MM.1S (cell line): ENCODE results near the gene TBC1D5.

Experiments
- DNase-seq: peaks from one replicate; pipeline ENCODE4 v3.0.0-alpha.2; 2015
- H2AFZ ChIP-seq: fragments of 300-600 bp; sonication (generic); 2 replicates; pipeline ENCODE4 v1.6.0; 2016; ENCODE audit warnings: antibody characterized with exemption, low read length
- H3F3A ChIP-seq: fragments of 300-600 bp; sonication (generic); 2 replicates; pipeline ENCODE4 v1.6.1; 2016; ENCODE audit warnings: mild to moderate bottlenecking, antibody characterized with exemption, low read length, moderate library complexity, mixed read lengths; ENCODE audit not compliant: insufficient read depth
- H3K27ac ChIP-seq: fragments of 300-600 bp; sonication (generic); 2 replicates; pipeline ENCODE4 v1.5.1; 2016; ENCODE audit warnings: mild to moderate bottlenecking, low read length
- H3K27me3 ChIP-seq: fragments of 300-600 bp; sonication (generic); replicated peaks from 2 replicates; pipeline ENCODE4 v1.6.0; 2016; ENCODE audit warnings: low read length; ENCODE audit not compliant: insufficient read depth
- H3K36me3 ChIP-seq: fragments of 300-600 bp; sonication (generic); replicated peaks from 2 replicates; pipeline ENCODE4 v1.6.1; 2016; ENCODE audit warnings: mild to moderate bottlenecking, low read length, mixed read lengths; ENCODE audit not compliant: insufficient read depth
- H3K4me1 ChIP-seq: fragments of 300-600 bp; sonication (generic); 2 replicates; pipeline ENCODE4 v1.6.1; 2016; ENCODE audit warnings: low read length, mixed read lengths
- H3K4me2 ChIP-seq: fragments of 300-600 bp; sonication (generic); 2 replicates; pipeline ENCODE4 v1.6.0; 2016; ENCODE audit warnings: low read depth, low read length
- H3K4me3 ChIP-seq: fragments of 300-600 bp; sonication (generic); 2 replicates; pipeline ENCODE4 v1.5.1; 2016; ENCODE audit warnings: low read length, mixed read lengths
- H3K79me2 ChIP-seq: fragments of 300-600 bp; sonication (generic); 2 replicates; pipeline ENCODE4 v1.6.1; 2016; ENCODE audit warnings: mixed run types, low read length, mixed read lengths
- H3K9ac ChIP-seq: fragments of 300-600 bp; sonication (generic); 2 replicates; pipeline ENCODE4 v1.6.1; 2016; ENCODE audit warnings: low read length, mixed read lengths
- H3K9me2 ChIP-seq: fragments of 300-600 bp; sonication (generic); replicated peaks from 2 replicates; pipeline ENCODE4 v1.6.1; 2016; ENCODE audit warnings: mild to moderate bottlenecking, low read length, mixed read lengths; ENCODE audit not compliant: insufficient read depth
- H3K9me3 ChIP-seq: fragments of 300-600 bp; sonication (generic); replicated peaks from 2 replicates; pipeline ENCODE4 v1.6.1; 2016; ENCODE audit warnings: mild to moderate bottlenecking, low read length, mixed read lengths; ENCODE audit not compliant: insufficient read depth
- H4K20me1 ChIP-seq: fragments of 300-600 bp; sonication (generic); 2 replicates; pipeline ENCODE4 v1.6.1; 2016; ENCODE audit warnings: mild to moderate bottlenecking, low read length, moderate library complexity, mixed read lengths; ENCODE audit not compliant: insufficient read depth
- CTCF ChIP-seq: fragments of 300-600 bp; sonication (generic); IDR thresholded peaks from 2 replicates; pipeline ENCODE4 v1.5.1; 2016; ENCODE audit warnings: antibody characterized with exemption, low read length, mixed read lengths
- EZH2 ChIP-seq: fragments of 300-600 bp; sonication (generic); optimal IDR thresholded peaks from 2 replicates; pipeline ENCODE3; 2017; ENCODE audit warnings: low read depth, mild to moderate bottlenecking, antibody characterized with exemption, low read length, mixed read lengths
- EZH2phosphoT487 ChIP-seq: fragments of 300-600 bp; sonication (generic); IDR thresholded peaks from 2 replicates; pipeline ENCODE4 v1.6.1; 2018; ENCODE audit warnings: antibody characterized with exemption, low read length

Gene TBC1D5

GRCh38 chr3:17243621-17244020 is 498.8 kb downstream of the TBC1D5 start:
- no peak for DNase-seq
- TF ChIP-seq CTCF (no peak), EZH2phosphoT487 (no peak), EZH2 (no peak)

GRCh38 chr3:17239417-17239816 is 503.0 kb downstream of the TBC1D5 start:
- DNase-seq = no peak
- no peak overlapping the region for H3K4me2 ChIP-seq
- H4K20me1 ChIP-seq = no peaks in the 10 kb centered on the region

More at GRCh38 chr3:17243621-17244020, 498.8 kb downstream of the TBC1D5 start:
- Histone ChIP-seq H3F3A (no peaks in the 10 kb centered on the region), H3K79me2 (no peaks in the 10 kb centered on the region), H4K20me1 (no peaks in the 10 kb centered on the region), H3K27ac (no peak overlapping the region), H3K9me2 (no peaks in the 10 kb centered on the region), H3K9me3 (no peaks in the 10 kb centered on the region), H3K4me1 (no peaks in the 10 kb centered on the region), H3K27me3 (no peaks in the 10 kb centered on the region), H3K4me3 (no peak overlapping the region), H3K9ac (no peak overlapping the region), H3K4me2 (no peak overlapping the region), H3K36me3 (no peaks in the 10 kb centered on the region), H2AFZ (no peak overlapping the region)

GRCh38 chr3:17238023-17238422 is 504.4 kb downstream of the TBC1D5 start:
- Histone ChIP-seq H3K36me3 (no peaks in the 10 kb centered on the region), H3K9me3 (no peaks in the 10 kb centered on the region), H3K9ac (no peak overlapping the region), H3K9me2 (no peaks in the 10 kb centered on the region), H3K4me3 (no peak overlapping the region), H3F3A (0 out of 2 replicates have a peak, but pooled peaks cover 3% of the 10 kb centered on the region), H3K4me2 (no peak overlapping the region), H3K27me3 (no peaks in the 10 kb centered on the region), H2AFZ (no peak overlapping the region), H3K4me1 (peaks cover 13% of the 10 kb centered on the region), H4K20me1 (no peaks in the 10 kb centered on the region), H3K27ac (no peak overlapping the region), H3K79me2 (no peaks in the 10 kb centered on the region)
- DNase-seq = no peak
- TF ChIP-seq EZH2phosphoT487 (no peak), CTCF (no peak), EZH2 (no peak)

More at GRCh38 chr3:17239417-17239816, 503.0 kb downstream of the TBC1D5 start:
- no peak overlapping the region for H3K9ac ChIP-seq
- no peaks in the 10 kb centered on the region for H3K9me2 ChIP-seq
- no peak overlapping the region for H3K4me3 ChIP-seq
- H3K36me3 ChIP-seq = no peaks in the 10 kb centered on the region
- H3K27ac ChIP-seq = no peak overlapping the region
- TF ChIP-seq EZH2phosphoT487 (no peak), CTCF (no peak), EZH2 (no peak)
- no peaks in the 10 kb centered on the region for H3K27me3 ChIP-seq
- no peaks in the 10 kb centered on the region for H3K79me2 ChIP-seq
- no peaks in the 10 kb centered on the region for H3K4me1 ChIP-seq
- no peak overlapping the region for H2AFZ ChIP-seq
- H3K9me3 ChIP-seq = no peaks in the 10 kb centered on the region
- H3F3A ChIP-seq = no peaks in the 10 kb centered on the region
